K562 (cell line): ENCODE data around the gene RNU6-9. TPM values are rescaled to one million over a fixed set of nuclear protein-coding genes. Genes with fewer than 3 reads are reported as not detected.

Experiments
- ATAC-seq: fragments of 200-7000 bp; cut with Tn5 transposase; 3 replicates; pipeline ENCODE4 v1.9.1; 2020; ENCODE audit warnings: moderate library complexity
- BruUV-seq: library from RNA; stranded (reverse); fragments of 400-500 nt; replicated peaks from 2 replicates; lab custom pipeline; 2021; lab: Mats Ljungman, UMichigan
- CTCF ChIA-PET: fragments of 300-600 bp; formaldehyde crosslinking; extraction: SDS; loops from one replicate; lab custom pipeline; 2021; ENCODE audit warnings: low intra/inter-chr PET ratio; lab: Yijun Ruan, JAX
- POLR2A ChIA-PET: fragments of 300-600, 350-650 bp; sonication (Branson Sonifier 250); formaldehyde crosslinking; extraction: SDS; loops from one replicate; lab custom pipeline; 2021; ENCODE audit warnings: antibody characterized with exemption, inconsistent platforms; lab: Yijun Ruan, JAX
- DNase-seq, 4 experiments: peaks; one replicate each; pipeline versions ENCODE4 v3.0.0 to v3.0.0-alpha.2; 2011 to 2018; ENCODE audit warnings: low spot score in 3 of 4, mixed read lengths in 3 of 4; ENCODE audit errors: extremely low read depth in 1 of 4
- FAIRE-seq: peaks from 2 replicates; lab custom pipeline; 2011; peaks lifted over from hg19 to GRCh38; lab: Jason Lieb, UNC
- H2AFZ ChIP-seq: 2 replicates; pipeline ENCODE4 v1.6.0; 2011; ENCODE audit warnings: low read depth, low read length, control low read depth, inconsistent platforms
- H3K27ac ChIP-seq: fragments of 200-600 bp; 3 replicates; pipeline ENCODE4 v1.8.0; 2011; ENCODE audit warnings: low read depth, mild to moderate bottlenecking, control low read depth, inconsistent platforms, low read length, moderate library complexity, mixed read lengths; ENCODE audit errors: extremely low read depth
- H3K27me3 ChIP-seq, 2 experiments: fragments of 300-600 bp in 1 of 2; 2 replicates in 1 of 2; 3 replicates in 1 of 2; pipeline versions ENCODE4 v1.6.0 to v1.8.0; 2011; ENCODE audit warnings: inconsistent platforms in 2 of 2, low read length in 2 of 2, mild to moderate bottlenecking in 1 of 2, mixed read lengths in 1 of 2, moderate library complexity in 1 of 2; ENCODE audit not compliant: control insufficient read depth in 2 of 2, insufficient read depth in 2 of 2
- H3K36me3 ChIP-seq: fragments of 300-600 bp; 3 replicates; pipeline ENCODE4 v1.8.0; 2011; ENCODE audit warnings: mild to moderate bottlenecking, low read length, inconsistent platforms; ENCODE audit not compliant: control insufficient read depth, insufficient read depth
- H3K4me1 ChIP-seq, 2 experiments: fragments of 200-600 bp in 1 of 2; replicated peaks in 1 of 2; 2 replicates in 1 of 2; 3 replicates in 1 of 2; pipeline versions ENCODE4 v1.5.1 to v1.8.0; 2011; ENCODE audit warnings: inconsistent platforms in 2 of 2, low read length in 2 of 2, mild to moderate bottlenecking in 1 of 2, mixed read lengths in 1 of 2, moderate library complexity in 1 of 2; ENCODE audit not compliant: control insufficient read depth in 2 of 2, insufficient read depth in 2 of 2
- H3K4me2 ChIP-seq: 2 replicates; pipeline ENCODE4 v1.6.1; 2011; ENCODE audit warnings: low read length, control low read depth, inconsistent platforms, mixed read lengths; ENCODE audit not compliant: insufficient read depth
- H3K4me3 ChIP-seq: fragments of 200-600 bp; sonication (generic), shearing (Covaris generic); 2 replicates; pipeline ENCODE4 v1.5.1; 2016; ENCODE audit warnings: control low read depth, inconsistent platforms
- H3K79me2 ChIP-seq: fragments of 200-600 bp; 3 replicates; pipeline ENCODE4 v1.8.0; 2011; ENCODE audit warnings: low read length, inconsistent platforms; ENCODE audit not compliant: control insufficient read depth, insufficient read depth
- H3K9ac ChIP-seq, 2 experiments: 2 replicates each; pipeline versions ENCODE4 v1.6.0 to v1.6.1; 2011; ENCODE audit warnings: low read depth in 2 of 2, low read length in 2 of 2, control low read depth in 1 of 2, inconsistent platforms in 1 of 2, mild to moderate bottlenecking in 1 of 2, mixed read lengths in 1 of 2; ENCODE audit not compliant: insufficient read depth in 1 of 2
- H3K9me1 ChIP-seq: one replicate; pipeline ENCODE4 v1.6.0; 2011; ENCODE audit warnings: inconsistent platforms, mild to moderate bottlenecking, low read length, moderate library complexity; ENCODE audit not compliant: control insufficient read depth, insufficient read depth
- H3K9me3 ChIP-seq: replicated peaks from 2 replicates; pipeline ENCODE4 v1.5.1; 2011; ENCODE audit warnings: low read depth, low read length, inconsistent platforms; ENCODE audit not compliant: control insufficient read depth, insufficient read depth
- H4K20me1 ChIP-seq: replicated peaks from 2 replicates; pipeline ENCODE4 v1.6.1; 2011; ENCODE audit warnings: low read length, inconsistent platforms, mixed read lengths; ENCODE audit not compliant: control insufficient read depth, insufficient read depth
- SETDB1 ChIP-seq: IDR thresholded peaks from one replicate; pipeline ENCODE4 v1.6.1; 2012; ENCODE audit warnings: low read length, control low read depth, inconsistent platforms
- ZNF263 ChIP-seq: sonication (generic); formaldehyde crosslinking; IDR thresholded peaks from 2 replicates; pipeline ENCODE4 v1.8.0; 2022; ENCODE audit warnings: mild to moderate bottlenecking, missing genetic modification reagents, borderline replicate concordance
- whole genome bisulfite sequencing: fragments of 100-300 bp; shearing (Covaris generic); methylation state at CpG from one replicate; pipeline ENCODE4 v1.1.6; 2016; ENCODE audit warnings: low coverage, mixed read lengths; ENCODE audit not compliant: insufficient coverage; ENCODE audit errors: missing lambda C conversion rate; 5-methylcytosine and 5-hydroxymethylcytosine counted together
- in situ Hi-C: fragments of 300-500 bp; cut with MboI; formaldehyde crosslinking; loops from 4 replicates; pipeline ENCODE4 v1.15.0; 2018; ENCODE audit warnings: inconsistent platforms, mixed read lengths
- intact Hi-C: fragments of 100-400 bp; cut with micrococcal nuclease; formaldehyde crosslinking; loops from 2 replicates; pipeline ENCODE4 v1.14.2; 2022
- polyA plus RNA-seq, 8 experiments: library from polyadenylated mRNA; depleted of rRNA in 4 of 8; stranded (reverse) in 5 of 8; unstranded in 3 of 8; fragments of >200 nt; fragmentation: Nextera tagmentation in 2 of 8; fragmentation: Illumina TruSeq in 1 of 8; extraction: Ambion mirVana in 2 of 8; extraction: Trizol in 1 of 8; gene quantifications; 2 replicates each; pipeline versions ENCODE4 v1.2.1 to v1.2.3, GENCODE V29; 2011 to 2014; ENCODE audit warnings: inconsistent platforms in 1 of 8, missing spikeins in 1 of 8
- total RNA-seq, 7 experiments: library from RNA; depleted of rRNA in 6 of 7; stranded (reverse); fragments of >200 nt in 6 of 7; fragmentation: Illumina TruSeq in 2 of 7; extraction: Trizol in 2 of 7; gene quantifications; 2 replicates each; pipeline versions ENCODE4 v1.2.1 to v1.2.3, GENCODE V29; 2011 to 2021; ENCODE audit warnings: low replicate concordance in 1 of 7

RNU6-9 gene
- total and polyA plus RNA-seq, 9 of the 15 experiments (the other 6 are each of a cell fraction or from before 2014, with no cell fraction given), result not detected

GRCh38 chr19:931860-932647 is 38.8 kb downstream of the RNU6-9 start:
- H3K4me3 ChIP-seq, result no peak overlapping the region
- no TSS peak for BruUV-seq
- WGBS, result 93% methylated on average over 20 of the region's 32 CpGs
- in situ Hi-C loops, result no loop called here
- no peak overlapping the region for H2AFZ ChIP-seq
- TF ChIP-seq SETDB1, result no peak
- peak; percentile 60; the same call in 1 of the 2 replicates for TF ChIP-seq ZNF263 (CRISPR knock-in tag)
- CTCF ChIA-PET, result no interaction called here
- no peak overlapping the region for H3K4me2 ChIP-seq
- 0 out of 4 replicates have a peak overlapping the region, but pooled peaks of 1 of the 2 experiments have one; percentile 17 for H3K9ac ChIP-seq
- intact Hi-C loops, result no loop called here
- FAIRE-seq (no peak), ATAC-seq (no peak), DNase-seq (no peak)
- POLR2A ChIA-PET, result interaction anchor here (0.9 to 1.6 kb wide), 2 partner anchors 9 to 10 kb away, joined by 4 read pairs; no protein-coding TSS in a partner anchor
- no peaks in the 10 kb centered on the region for H3K9me3 ChIP-seq
- H3K27ac ChIP-seq, result no peak overlapping the region
- H3K9me1 ChIP-seq, result no peaks in the 10 kb centered on the region
- peaks cover 0 to 60% of the 10 kb centered on the region in 2 experiments; a peak in 4 of 5 replicates for H3K4me1 ChIP-seq
- H3K27me3 ChIP-seq, result no peaks in the 10 kb centered on the region
- peaks cover 78% of the 10 kb centered on the region for H3K79me2 ChIP-seq
- no peaks in the 10 kb centered on the region; the same call in 1 of the 2 replicates for H4K20me1 ChIP-seq
- peaks cover 80% of the 10 kb centered on the region; the same call in 2 of the 3 replicates for H3K36me3 ChIP-seq
